Measurements from ENCODE around the gene SLC9A7. TPM values are rescaled to one million over a fixed set of nuclear protein-coding genes. Genes with fewer than 3 reads are reported as not detected.

SLC9A7 gene
- total and polyA plus RNA-seq, 2 of the 13 experiments (the other 11 are each of a cell fraction or from before 2014, with no cell fraction given) = 5.8 to 7.2 TPM

- TF ChIP-seq NFAT5 (CRISPR knock-in tag; IDR thresholded peaks at IDR 0.05) (no peak), PAX8 (CRISPR knock-in tag; IDR thresholded peaks at IDR 0.05; ENCODE audit: borderline replicate concordance) (no peak), POGZ (CRISPR knock-in tag; IDR thresholded peaks at IDR 0.05) (peak; percentile 24), SMAD3 (CRISPR knock-in tag; IDR thresholded peaks at IDR 0.05) (no peak), ZNF7 (CRISPR knock-in tag; IDR thresholded peaks at IDR 0.05) (no peak), ZNF124 (CRISPR knock-in tag; IDR thresholded peaks at IDR 0.05) (no peak), GLI4 (CRISPR knock-in tag; IDR thresholded peaks at IDR 0.05; ENCODE audit: borderline replicate concordance) (no peak), ZHX1 (CRISPR knock-in tag; IDR thresholded peaks at IDR 0.05; ENCODE audit: low read depth) (no peak), MBD4 (IDR thresholded peaks at IDR 0.05; ENCODE audit: borderline replicate concordance, low read length) (no peak), TEAD3 (CRISPR knock-in tag; optimal IDR thresholded peaks at IDR 0.05; ENCODE audit: borderline replicate concordance) (no peak), NBN (conservative IDR thresholded peaks at IDR 0.05) (no peak), RFX1 (IDR thresholded peaks at IDR 0.05) (peak; percentile 13; the same call in 1 of the 2 replicates), ZMAT5 (CRISPR knock-in tag; IDR thresholded peaks at IDR 0.05; ENCODE audit: borderline replicate concordance, low read depth) (no peak), FOXK2 (IDR thresholded peaks at IDR 0.05) (no peak), ZNF512 (CRISPR knock-in tag; IDR thresholded peaks at IDR 0.05) (no peak), SMARCE1 (IDR thresholded peaks at IDR 0.05; ENCODE audit: borderline replicate concordance) (no peak), KMT2A (CRISPR knock-in tag; IDR thresholded peaks at IDR 0.05) (peak; percentile 64), HMG20A (CRISPR knock-in tag; IDR thresholded peaks at IDR 0.05; ENCODE audit: borderline replicate concordance) (no peak), GZF1 (CRISPR knock-in tag; IDR thresholded peaks at IDR 0.05) (no peak), SALL1 (CRISPR knock-in tag; IDR thresholded peaks at IDR 0.05) (no peak)
These were observed 184.8 kb downstream of the SLC9A7 start (continued) for GRCh38 chrX:46573892-46574773.

All from HepG2 (cell line).